Skeletal muscle satellite cell (primary cell): ENCODE measurements around the gene IP6K1.
"Not testable (repeated sequence)": the region's sequence is repeated elsewhere in the genome, so short reads cannot be mapped to it uniquely, and the experiment has no call there.

Source experiments
- H3K27me3 ChIP-seq: 2 replicates; pipeline ENCODE4 v1.7.0; 2013; ENCODE audit warnings: low read length; ENCODE audit not compliant: control insufficient read depth, insufficient read depth
- H3K36me3 ChIP-seq: 2 replicates; pipeline ENCODE4 v1.7.0; 2013; ENCODE audit warnings: mild to moderate bottlenecking, control low read depth, low read length; ENCODE audit not compliant: insufficient read depth
- H3K4me1 ChIP-seq: 2 replicates; pipeline ENCODE4 v1.7.0; 2013; ENCODE audit warnings: low read length; ENCODE audit not compliant: control insufficient read depth, insufficient read depth
- H3K4me2 ChIP-seq: 2 replicates; pipeline ENCODE4 v1.7.0; 2013; ENCODE audit warnings: mild to moderate bottlenecking, low read length
- H3K4me3 ChIP-seq: 2 replicates; pipeline ENCODE4 v1.7.0; 2013; ENCODE audit warnings: low read length
- H3K9ac ChIP-seq: 2 replicates; pipeline ENCODE4 v1.7.0; 2013; ENCODE audit warnings: mild to moderate bottlenecking, low read depth, low read length, moderate library complexity
- H3K9me3 ChIP-seq: replicated peaks from 2 replicates; pipeline ENCODE4 v1.7.0; 2013; ENCODE audit warnings: mild to moderate bottlenecking, control low read depth, low read length

Gene IP6K1

DNA sequence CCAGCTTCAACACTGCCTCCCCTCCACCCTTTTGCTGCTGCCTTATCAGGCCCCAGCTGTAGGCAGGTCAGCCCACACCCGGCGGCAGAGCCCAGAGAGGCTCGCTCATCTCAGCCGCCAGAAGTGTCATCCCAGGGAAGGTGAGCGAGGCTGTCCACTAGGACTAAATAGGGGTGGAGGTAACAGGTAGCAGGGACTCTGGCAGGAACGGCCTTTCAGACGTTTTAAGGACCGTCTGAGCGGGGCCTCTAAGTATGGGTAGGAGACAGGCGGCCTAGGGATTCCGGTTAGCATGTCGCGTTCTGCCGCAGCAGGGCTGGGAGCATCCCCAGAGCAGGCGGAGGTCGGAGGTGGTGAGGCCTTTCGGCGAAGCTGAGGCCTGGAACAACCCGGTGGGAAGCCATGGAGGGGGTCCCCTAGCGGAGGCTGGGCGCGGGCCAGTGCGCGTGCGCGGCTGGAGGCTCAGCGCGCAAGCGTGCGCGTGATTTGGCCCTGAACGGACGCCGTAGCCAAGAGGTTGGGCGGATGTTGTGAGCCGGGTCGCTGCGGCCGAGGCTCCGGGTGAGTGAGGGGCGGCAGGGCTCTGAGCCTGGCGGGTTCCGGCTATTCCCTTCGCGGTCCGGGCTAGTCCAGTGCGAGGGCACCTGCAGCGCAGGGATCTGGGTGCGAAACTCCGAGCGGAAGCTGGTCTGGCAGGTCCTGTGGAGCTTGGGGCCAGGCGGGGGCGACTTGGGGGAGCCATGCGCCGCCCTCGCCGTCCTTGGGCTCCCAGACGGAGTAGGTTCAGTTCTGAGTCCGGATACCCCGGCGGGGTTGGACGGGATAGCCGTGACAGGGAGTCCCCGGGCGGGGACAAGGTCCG is 97.1 kb downstream of the IP6K1 start, which contains the start of the genes MST1 and RNF123:
Gene MST1 (minus strand): TSS at position 429 of the 862 bp plus-strand sequence. CDS start 783 bp downstream, outside the sequence.
Gene RNF123 (plus strand): TSS at position 512 of the 862 bp plus-strand sequence. CDS start 1,609 bp downstream, outside the sequence.
- Histone ChIP-seq H3K9ac (peak within 1 kb of the TSS; percentile 93), H3K9me3 (no peaks in the 10 kb centered on the region), H3K4me1 (peaks cover 16% of the 10 kb centered on the region), H3K4me3 (peak within 1 kb of the TSS; percentile 94), H3K36me3 (no peaks in the 10 kb centered on the region), H3K27me3 (no peaks in the 10 kb centered on the region), H3K4me2 (peak within 1 kb of the TSS; percentile 93)

DNA sequence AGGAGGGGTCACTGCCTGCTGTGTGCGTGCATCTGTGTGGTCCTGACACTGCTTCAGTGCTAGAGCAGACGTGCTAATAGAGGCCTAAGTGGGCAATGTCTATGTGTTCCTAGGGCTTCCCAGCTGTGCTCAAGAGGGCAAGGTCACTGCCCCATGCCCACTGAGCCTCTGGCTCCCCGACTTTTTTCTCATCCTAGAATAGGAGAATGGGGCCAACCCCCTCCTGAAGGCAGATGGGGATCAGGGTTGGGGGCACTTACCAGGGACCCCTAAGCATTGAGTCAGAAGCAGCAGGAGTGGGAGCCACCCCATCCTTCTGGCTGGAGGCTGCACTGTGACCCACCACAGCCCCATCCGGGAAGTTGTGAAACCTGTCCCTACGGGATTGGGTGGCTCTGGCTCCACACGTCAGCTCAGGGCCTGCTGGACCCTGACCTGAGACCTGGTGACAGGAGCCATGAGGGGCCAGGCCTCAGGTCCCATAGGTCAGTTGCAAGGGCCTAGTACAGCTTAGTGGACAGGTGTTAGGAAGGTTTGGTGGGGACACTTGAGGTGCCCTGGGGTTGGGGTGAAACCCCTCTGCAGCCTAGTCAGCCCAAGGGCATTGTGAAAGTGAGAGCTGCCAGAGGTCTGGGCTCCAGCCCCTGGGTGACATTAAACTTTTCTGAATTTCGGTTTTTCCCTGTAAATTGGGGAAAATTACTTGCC is 97.8 kb downstream of the IP6K1 start:
- Histone ChIP-seq H3K4me1 (peaks cover 18% of the 10 kb centered on the region), H3K9ac (peak overlapping the region; percentile 93), H3K4me2 (peak overlapping the region; percentile 93), H3K4me3 (peak overlapping the region; percentile 94)
- not testable (repeated sequence) for H3K27me3 ChIP-seq, H3K9me3 ChIP-seq, H3K36me3 ChIP-seq

DNA sequence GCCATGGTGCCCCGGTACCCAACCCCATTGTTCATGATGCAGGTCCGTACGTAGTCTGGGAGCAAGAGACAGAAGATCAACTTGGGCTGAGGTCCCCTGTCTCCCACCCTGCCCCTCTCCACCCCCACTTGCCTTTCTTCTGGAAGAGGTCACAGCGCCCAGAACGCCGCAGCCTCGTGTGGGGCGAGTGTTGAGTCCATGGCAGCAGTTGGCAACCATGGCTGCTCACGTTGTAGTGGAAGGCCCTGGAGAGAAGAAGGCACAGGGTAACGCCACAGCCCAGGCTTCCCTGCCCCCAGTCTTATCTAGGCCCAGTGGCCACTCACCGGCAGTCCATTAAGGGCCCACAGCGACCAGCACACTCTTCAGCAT is 98.9 kb downstream of the IP6K1 start:
- not testable (repeated sequence) for H3K4me3 ChIP-seq, H3K9me3 ChIP-seq, H3K27me3 ChIP-seq, H3K4me2 ChIP-seq, H3K9ac ChIP-seq
- H3K4me1 ChIP-seq = peaks cover 27% of the 10 kb centered on the region
- H3K36me3 ChIP-seq = peaks cover 13% of the 10 kb centered on the region

GRCh38 chr3:49686769-49687423 is 99.4 kb downstream of the IP6K1 start:
- peaks cover 19% of the 10 kb centered on the region for H3K36me3 ChIP-seq
- H3K4me3 ChIP-seq = peak overlapping the region; percentile 47
- H3K4me2 ChIP-seq = peak overlapping the region; percentile 73
- H3K9ac ChIP-seq, H3K27me3 ChIP-seq, H3K9me3 ChIP-seq: not testable (repeated sequence)
- H3K4me1 ChIP-seq = peaks cover 27% of the 10 kb centered on the region

DNA sequence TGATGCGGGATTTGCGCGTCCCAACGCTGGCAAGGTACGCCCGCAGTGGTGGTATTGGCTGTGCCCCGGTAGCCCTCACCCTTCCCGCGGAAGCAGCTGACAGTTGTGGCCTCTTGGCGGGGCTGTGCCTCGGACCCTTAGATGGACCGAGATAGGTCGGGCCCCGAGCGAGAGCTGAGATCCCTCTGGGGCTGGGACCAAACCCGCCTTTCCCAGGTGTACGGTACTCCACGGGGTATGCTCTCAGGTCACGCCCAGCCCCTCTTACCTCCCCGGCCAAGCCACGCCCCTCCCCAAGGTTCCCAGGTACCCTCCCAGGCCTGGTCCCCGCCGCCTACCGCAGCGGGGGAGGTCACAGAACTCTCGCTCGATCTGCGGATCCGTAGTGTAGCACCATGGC is 100.0 kb downstream of the IP6K1 start:
- not testable (repeated sequence) for H3K9me3 ChIP-seq, H3K27me3 ChIP-seq, H3K9ac ChIP-seq
- peaks cover 24% of the 10 kb centered on the region for H3K36me3 ChIP-seq
- H3K4me1 ChIP-seq = peaks cover 27% of the 10 kb centered on the region
- H3K4me3 ChIP-seq = peak overlapping the region; percentile 47
- peak overlapping the region; percentile 73 for H3K4me2 ChIP-seq

- peaks cover 27% of the 10 kb centered on the region for H3K4me1 ChIP-seq
- not testable (repeated sequence) for H3K27me3 ChIP-seq, H3K9me3 ChIP-seq, H3K9ac ChIP-seq, H3K4me3 ChIP-seq, H3K4me2 ChIP-seq
- peaks cover 29% of the 10 kb centered on the region for H3K36me3 ChIP-seq
Observed at GRCh38 chr3:49685846-49686245, 100.5 kb downstream of the IP6K1 start.

GRCh38 chr3:49685103-49685502 is 101.2 kb downstream of the IP6K1 start:
- H3K4me3 ChIP-seq, H3K4me2 ChIP-seq, H3K9ac ChIP-seq, H3K27me3 ChIP-seq, H3K9me3 ChIP-seq: not testable (repeated sequence)
- peaks cover 35% of the 10 kb centered on the region for H3K36me3 ChIP-seq
- H3K4me1 ChIP-seq = peaks cover 27% of the 10 kb centered on the region

DNA sequence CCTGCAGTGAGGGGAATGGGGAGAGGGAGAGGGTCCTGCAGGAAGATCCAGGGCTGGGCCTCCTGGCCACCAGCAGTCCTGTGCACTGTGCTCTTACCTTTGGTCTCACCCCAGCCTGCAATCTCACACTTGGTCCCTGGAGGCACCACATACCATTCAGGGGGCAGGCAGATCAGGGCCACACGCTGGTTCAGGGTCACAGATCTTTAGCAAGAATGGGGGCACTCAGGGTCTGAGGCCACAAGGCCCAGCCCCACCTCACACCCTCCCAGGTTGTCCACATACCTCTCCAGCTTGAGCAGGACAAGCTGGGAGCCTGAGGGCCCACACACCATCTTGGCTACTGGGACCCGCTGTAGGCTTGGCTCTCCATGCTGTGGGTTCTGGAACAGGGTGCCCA is 101.9 kb downstream of the IP6K1 start:
- peaks cover 42% of the 10 kb centered on the region for H3K36me3 ChIP-seq
- H3K9ac ChIP-seq, H3K9me3 ChIP-seq, H3K4me2 ChIP-seq, H3K4me3 ChIP-seq, H3K27me3 ChIP-seq: not testable (repeated sequence)
- peaks cover 27% of the 10 kb centered on the region for H3K4me1 ChIP-seq

DNA sequence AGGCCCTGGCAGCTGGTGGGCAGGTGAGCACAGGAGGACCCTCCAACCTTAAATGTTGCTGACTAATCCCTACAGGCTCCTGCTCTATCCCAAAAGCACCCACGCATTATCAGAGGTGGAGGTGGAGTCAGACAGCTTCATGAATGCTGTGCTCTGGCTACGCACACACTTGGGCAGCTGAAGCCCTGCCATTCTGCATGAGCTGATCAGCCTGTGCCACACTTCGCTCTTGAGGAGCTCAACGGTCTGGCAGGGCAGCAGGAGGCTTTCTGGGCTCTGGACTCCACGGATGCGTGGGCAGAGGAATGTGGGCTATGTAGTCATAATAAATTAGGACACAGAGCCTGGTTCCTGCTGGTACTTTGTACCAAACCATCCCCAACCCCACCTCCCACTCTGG is 103.2 kb downstream of the IP6K1 start:
- H3K36me3 ChIP-seq = peaks cover 55% of the 10 kb centered on the region
- peaks cover 21% of the 10 kb centered on the region for H3K4me1 ChIP-seq
- no peaks in the 10 kb centered on the region for H3K27me3 ChIP-seq
- H3K9ac ChIP-seq = no peak overlapping the region
- no peak overlapping the region for H3K4me3 ChIP-seq
- no peaks in the 10 kb centered on the region for H3K9me3 ChIP-seq
- no peak overlapping the region for H3K4me2 ChIP-seq

GRCh38 chr3:49681543-49681942 is 104.8 kb downstream of the IP6K1 start:
- Histone ChIP-seq H3K4me1 (peaks cover 15% of the 10 kb centered on the region), H3K9me3 (no peaks in the 10 kb centered on the region), H3K4me2 (no peak overlapping the region), H3K27me3 (no peaks in the 10 kb centered on the region), H3K36me3 (peaks cover 71% of the 10 kb centered on the region), H3K9ac (no peak overlapping the region), H3K4me3 (no peak overlapping the region)

GRCh38 chr3:49681232-49681522 is 105.2 kb downstream of the IP6K1 start:
- Histone ChIP-seq H3K4me2 (no peak overlapping the region), H3K4me3 (no peak overlapping the region), H3K4me1 (peaks cover 11% of the 10 kb centered on the region), H3K9ac (no peak overlapping the region), H3K36me3 (peaks cover 75% of the 10 kb centered on the region), H3K9me3 (no peaks in the 10 kb centered on the region), H3K27me3 (no peaks in the 10 kb centered on the region)
